GM18909 (cell line): ENCODE results near the gene TRPC4AP.
"Not testable (repeated sequence)": the region's sequence is repeated elsewhere in the genome, so short reads cannot be mapped to it uniquely, and the experiment has no call there.

Experiments used
- ATAC-seq: cut with Tn5 transposase; IDR thresholded peaks from one replicate; pipeline ENCODE4 v1.9.1; 2021; ENCODE audit warnings: mild to moderate bottlenecking; ENCODE audit not compliant: unreplicated experiment, poor library complexity

TRPC4AP gene

GRCh38 chr20:35106827-35107380, 14.3 kb upstream of the TRPC4AP start:
- ATAC-seq, result no peak

- ATAC-seq, result no peak
These were observed 12.2 kb upstream of the TRPC4AP start for GRCh38 chr20:35104685-35105295.

DNA sequence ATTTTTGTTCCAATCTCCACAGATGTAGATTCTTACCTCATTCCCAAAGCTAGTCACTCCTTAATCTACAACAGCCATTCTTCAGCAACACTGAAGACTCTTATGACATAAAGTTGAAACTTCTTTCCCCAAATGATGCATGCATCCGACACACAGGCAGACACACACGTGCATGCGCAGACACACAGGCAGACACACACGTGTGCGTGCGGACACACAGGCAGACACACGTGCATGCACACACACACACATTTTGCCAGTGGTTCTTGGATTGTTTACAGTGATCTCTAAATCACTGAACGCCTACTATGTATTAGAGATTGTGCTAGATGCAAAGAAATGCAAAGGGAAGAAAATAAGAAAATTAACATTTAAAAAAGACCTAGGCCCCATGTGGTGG, 9.0 kb upstream of the TRPC4AP start:
- ATAC-seq, result no peak

DNA sequence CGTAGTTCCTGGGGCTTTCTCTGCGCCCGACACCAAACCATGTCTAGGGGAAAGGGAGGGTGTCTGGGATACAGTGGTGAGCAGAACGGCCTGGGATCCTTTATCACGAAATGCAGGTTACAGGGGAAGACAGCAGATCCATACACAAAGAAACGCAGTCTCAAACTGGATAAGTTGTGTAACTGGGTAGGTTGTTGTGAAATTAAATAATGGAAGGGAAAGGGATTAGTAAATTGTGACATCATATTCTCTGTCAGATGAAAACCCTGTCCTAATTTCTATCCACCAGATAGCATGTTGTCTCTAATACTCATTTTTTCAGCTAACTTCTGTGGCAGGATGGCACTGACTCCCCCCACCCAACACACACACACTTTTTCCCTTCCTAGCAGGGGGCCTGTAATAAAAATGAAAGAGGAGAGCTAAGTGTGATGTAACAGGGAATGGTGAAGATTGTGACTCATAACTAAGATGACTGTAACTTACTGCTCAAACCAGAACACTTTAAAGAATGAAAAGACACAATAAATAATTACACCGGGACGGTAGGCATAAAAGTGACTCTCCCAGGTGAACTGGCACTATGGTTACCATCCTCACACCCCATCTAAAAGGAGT, 769 bp upstream of the TRPC4AP start:
- ATAC-seq, result no peak

GRCh38 chr20:35091816-35092523, 637 bp downstream of the TRPC4AP start:
- ATAC-seq, result peak; percentile 29

DNA sequence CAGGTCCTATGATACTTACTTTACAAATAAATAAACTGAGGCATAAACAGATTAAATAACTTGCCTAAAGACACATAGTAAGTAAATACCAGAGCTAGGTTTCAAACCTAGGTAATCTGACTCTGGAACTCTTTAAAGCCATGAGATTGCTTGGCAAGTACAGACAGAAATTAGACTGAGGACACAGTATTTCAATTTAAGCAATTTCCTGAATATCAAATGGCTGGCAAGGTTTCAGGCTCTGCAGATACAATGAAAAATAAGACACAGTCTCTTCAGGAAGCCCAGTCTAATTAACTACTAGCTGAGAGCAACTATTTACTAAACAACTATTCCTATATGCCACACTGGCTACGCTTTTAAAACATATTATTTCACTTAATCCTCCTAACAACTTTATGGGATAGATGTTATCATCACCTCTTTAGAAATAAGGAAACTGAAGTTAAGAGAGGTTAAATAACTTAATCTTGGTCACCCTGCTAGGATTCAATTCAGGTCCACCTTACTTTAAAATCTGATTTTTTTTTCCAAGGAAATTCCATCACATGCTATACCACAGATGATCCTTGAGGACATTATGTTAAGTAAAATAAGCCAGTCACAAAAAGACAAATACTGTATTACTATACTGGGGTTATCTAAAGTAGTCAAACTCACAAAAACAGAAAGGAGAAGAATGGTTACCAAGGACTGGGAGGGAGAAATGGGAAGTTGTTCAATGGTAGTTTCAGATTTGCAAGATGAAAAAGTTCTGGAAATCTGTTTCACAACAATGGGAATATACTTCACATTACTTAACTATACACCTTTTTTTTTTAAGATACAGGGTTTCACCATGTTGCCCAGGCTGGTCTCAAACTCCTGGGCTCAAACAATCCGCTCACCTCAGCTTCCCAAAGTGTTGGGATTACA, 4.1 kb downstream of the TRPC4AP start:
- ATAC-seq, result no peak

DNA sequence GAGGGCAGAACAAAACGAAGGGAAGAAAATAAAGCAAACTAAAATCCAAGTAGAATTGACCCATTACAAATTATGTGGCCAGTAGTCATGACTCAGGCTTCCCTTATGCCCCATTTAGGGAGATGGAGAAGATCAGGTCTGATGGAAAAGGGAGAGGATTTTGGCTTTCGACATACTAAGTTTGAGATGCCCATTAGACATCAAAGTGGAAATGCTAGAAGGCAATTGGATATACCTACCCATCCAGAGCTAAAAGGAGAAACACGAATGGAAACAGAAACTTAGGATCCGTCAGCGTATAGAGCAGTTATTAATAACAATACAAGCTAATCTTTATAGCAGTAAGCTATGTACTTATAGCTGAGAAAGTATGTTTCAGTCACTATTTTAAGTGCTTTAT, 4.8 kb downstream of the TRPC4AP start:
- no peak for ATAC-seq

DNA sequence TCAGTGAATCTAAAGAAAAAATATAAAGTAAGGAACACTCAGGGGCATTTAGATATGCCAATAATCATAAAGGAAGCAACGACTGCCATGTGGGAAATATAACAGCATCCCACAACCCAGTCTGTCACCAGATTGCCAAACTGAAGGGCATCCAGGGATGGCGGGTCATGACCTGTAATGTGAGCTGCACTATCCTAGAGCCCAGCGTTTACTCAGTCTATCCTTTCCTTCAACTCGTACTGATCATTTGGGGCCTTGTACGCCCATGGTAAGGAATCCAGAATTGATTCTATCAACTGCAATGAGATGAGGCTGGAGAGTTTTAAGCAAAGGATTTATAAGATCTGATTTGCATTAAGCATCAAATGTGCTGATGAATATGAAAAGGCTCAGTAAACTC, 5.3 kb downstream of the TRPC4AP start:
- ATAC-seq, result no peak

- ATAC-seq, result no peak
These were observed 7.0 kb downstream of the TRPC4AP start for GRCh38 chr20:35085477-35086225.

DNA sequence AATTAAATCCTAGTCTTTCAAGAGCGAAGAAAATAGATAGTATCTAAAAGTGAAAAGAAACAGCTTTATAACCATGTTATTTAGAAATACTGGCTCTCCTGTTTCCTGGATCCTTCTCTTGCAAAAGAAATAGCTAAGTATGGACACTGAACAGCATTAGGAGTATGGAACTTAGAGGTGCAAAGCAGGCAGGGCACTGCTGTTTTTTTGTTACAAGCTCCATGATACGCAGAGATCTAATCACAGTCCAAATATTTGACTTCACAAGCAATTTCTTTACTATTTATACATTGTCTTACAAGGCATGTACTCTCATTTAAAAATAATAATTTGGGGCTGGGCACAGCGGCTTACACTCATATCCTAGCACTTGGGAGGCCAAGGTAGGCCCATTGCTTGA, 7.6 kb downstream of the TRPC4AP start:
- ATAC-seq, result no peak

GRCh38 chr20:35080348-35080642, 12.3 kb downstream of the TRPC4AP start:
- not testable (repeated sequence) for ATAC-seq

DNA sequence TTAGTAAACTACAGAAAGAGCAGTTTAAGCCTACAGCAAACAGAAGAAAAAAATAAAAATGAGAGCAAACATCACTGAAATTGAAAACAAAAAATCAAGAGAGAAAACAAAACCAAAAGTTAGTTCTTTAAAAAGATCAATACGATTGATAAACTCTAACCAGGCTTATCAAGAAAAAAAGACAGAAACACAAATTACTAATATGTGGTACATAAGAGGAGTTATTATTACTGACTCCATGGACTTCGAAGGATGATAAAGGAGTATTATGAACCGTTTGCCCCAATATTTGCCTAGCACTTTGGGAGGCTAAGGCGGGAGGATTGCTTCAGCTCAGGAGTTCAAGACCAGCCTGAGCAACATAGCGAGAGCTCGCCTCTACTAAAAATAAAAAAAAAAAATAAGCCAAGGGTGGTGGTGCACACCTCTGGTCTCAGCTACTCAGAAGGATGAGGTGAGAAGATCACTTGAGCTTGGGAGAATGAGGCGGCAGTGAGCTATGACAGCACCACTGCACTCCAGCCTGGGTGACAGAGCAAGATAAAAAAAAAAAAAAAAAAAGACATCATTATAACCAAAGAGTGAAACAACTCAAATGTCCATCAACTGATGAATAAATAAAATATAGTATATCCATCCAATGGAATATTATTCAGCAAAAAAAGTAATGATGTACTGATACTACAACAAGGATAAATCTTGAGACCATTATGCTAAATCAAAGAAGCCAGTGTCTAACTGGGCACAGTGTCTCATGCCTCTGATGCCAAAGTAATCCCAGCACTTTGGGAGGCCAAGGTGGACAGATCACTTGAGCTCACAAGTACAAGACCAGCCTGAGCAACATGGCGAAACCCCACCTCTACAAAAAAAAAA, 12.9 kb downstream of the TRPC4AP start:
- ATAC-seq, result no peak

DNA sequence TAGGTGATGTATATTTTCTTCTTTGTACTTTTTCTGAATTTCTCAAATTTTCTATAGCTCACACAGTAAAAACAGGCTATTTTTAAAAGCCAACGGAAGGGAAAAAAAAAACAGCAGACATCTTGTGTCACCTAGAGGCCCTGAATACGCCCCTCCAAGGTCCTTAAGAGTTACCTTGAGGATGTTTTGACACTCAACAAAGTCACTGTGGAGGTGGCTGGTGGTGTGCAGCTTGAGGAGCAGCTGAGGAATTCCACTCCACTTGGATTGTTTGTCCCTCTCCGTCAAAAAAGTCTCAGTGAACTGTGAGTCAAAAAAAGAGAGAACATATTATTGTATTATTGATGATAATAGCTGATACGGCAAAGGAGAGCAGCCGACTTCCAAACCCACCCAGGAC, 14.7 kb downstream of the TRPC4AP start:
- ATAC-seq, result no peak

GRCh38 chr20:35077341-35077740, 15.3 kb downstream of the TRPC4AP start:
- ATAC-seq, result no peak

- ATAC-seq, result not testable (repeated sequence)
These were observed 21.0 kb downstream of the TRPC4AP start for GRCh38 chr20:35071436-35072153.

GRCh38 chr20:35066194-35066593, 26.4 kb downstream of the TRPC4AP start:
- ATAC-seq, result no peak

DNA sequence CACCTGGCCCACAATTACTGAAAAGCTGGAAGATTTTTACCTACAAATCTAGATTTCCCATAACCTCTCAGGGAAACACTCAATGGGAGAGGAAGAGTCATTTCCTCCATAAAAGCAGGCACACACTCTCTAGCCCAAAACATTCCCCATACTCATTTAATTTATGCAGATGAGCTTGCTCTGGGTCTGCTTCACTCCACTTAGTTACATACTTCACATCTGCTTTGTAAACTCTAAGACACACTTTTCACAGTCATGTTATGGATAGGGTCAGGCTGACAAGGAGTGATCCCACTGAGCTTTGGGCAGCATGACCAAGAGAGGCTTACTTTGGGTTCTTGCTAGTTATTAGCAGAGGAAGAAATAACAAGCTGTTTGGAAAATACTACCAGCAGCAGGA, 27.4 kb downstream of the TRPC4AP start:
- ATAC-seq, result no peak

GRCh38 chr20:35063168-35063567, 29.4 kb downstream of the TRPC4AP start:
- no peak for ATAC-seq
